Activated T-cell treated with anti-CD3 and anti-CD28 coated beads, Interleukin-2, amount 50 U/mL, for 4 hours (primary cell): Measurements from ENCODE around the gene UCKL1. TPM values are rescaled to one million over a fixed set of nuclear protein-coding genes. Genes with fewer than 3 reads are reported as not detected.
A peak's percentile ranks its signal among the peaks of the same experiment; 100 is the strongest.

Experiments used
- ATAC-seq, 2 donors: fragments of 200-7000 bp; cut with Tn5 transposase; one replicate each; pipeline ENCODE4 v1.10.0; 2021
- DNase-seq: peaks from one replicate; pipeline ENCODE4 v3.0.0-alpha.2; 2020
- H3K27me3 Mint-ChIP-seq: one replicate; pipeline ENCODE4 v1.8.0; 2021; ENCODE audit warnings: low read depth, mixed read lengths
- H3K36me3 Mint-ChIP-seq: one replicate; pipeline ENCODE4 v1.8.0; 2022; ENCODE audit warnings: mixed read lengths; ENCODE audit not compliant: insufficient read depth
- H3K4me1 Mint-ChIP-seq: one replicate; pipeline ENCODE4 v1.8.0; 2021; ENCODE audit warnings: low read depth, mixed read lengths
- H3K4me3 Mint-ChIP-seq: one replicate; pipeline ENCODE4 v1.8.0; 2021; ENCODE audit warnings: mild to moderate bottlenecking, moderate library complexity, mixed read lengths
- H3K9me3 Mint-ChIP-seq: one replicate; pipeline ENCODE4 v1.8.0; 2021; ENCODE audit warnings: mixed read lengths
- total RNA-seq, 3 donors: library from RNA; stranded (reverse); gene quantifications; one replicate each; pipeline ENCODE4 v1.2.1, GENCODE V29; 2021

Gene UCKL1
- total RNA-seq, 3 donors from 2014 or later: 48.8 to 59.4 (median 56.6) TPM

GRCh38 chr20:63893999-63894357 is 62.2 kb downstream of the UCKL1 start:
- H3K36me3 Mint-ChIP-seq: peaks cover 8% of the 10 kb centered on the region
- H3K4me3 Mint-ChIP-seq: peak overlapping the region; percentile 76
- H3K9me3 Mint-ChIP-seq: no peaks in the 10 kb centered on the region
- H3K4me1 Mint-ChIP-seq: peaks cover 36% of the 10 kb centered on the region
- ATAC-seq (no peak), DNase-seq (no peak)
- no peaks in the 10 kb centered on the region for H3K27me3 Mint-ChIP-seq

- DNase-seq: no peak
- H3K9me3 Mint-ChIP-seq: no peaks in the 10 kb centered on the region
- H3K27me3 Mint-ChIP-seq: no peaks in the 10 kb centered on the region
- peaks cover 22% of the 10 kb centered on the region for H3K4me1 Mint-ChIP-seq
- no peak overlapping the region for H3K4me3 Mint-ChIP-seq
- peaks cover 6% of the 10 kb centered on the region for H3K36me3 Mint-ChIP-seq
- ATAC-seq: no peak
These were observed 63.8 kb downstream of the UCKL1 start for GRCh38 chr20:63892402-63892801.

- Mint-ChIP-seq H3K4me3 (no peak overlapping the region), H3K9me3 (no peaks in the 10 kb centered on the region), H3K4me1 (peaks cover 14% of the 10 kb centered on the region), H3K27me3 (no peaks in the 10 kb centered on the region), H3K36me3 (peaks cover 7% of the 10 kb centered on the region)
- DNase-seq: no peak
- ATAC-seq: no peak
These were observed 64.9 kb downstream of the UCKL1 start for GRCh38 chr20:63891061-63892002.

- ATAC-seq (no peak), DNase-seq (no peak)
- Mint-ChIP-seq H3K4me3 (no peak overlapping the region), H3K36me3 (peaks cover 7% of the 10 kb centered on the region), H3K27me3 (no peaks in the 10 kb centered on the region), H3K9me3 (no peaks in the 10 kb centered on the region), H3K4me1 (peaks cover 7% of the 10 kb centered on the region)
These were observed 65.6 kb downstream of the UCKL1 start for GRCh38 chr20:63890616-63891015.

GRCh38 chr20:63890201-63890576 is 66.0 kb downstream of the UCKL1 start:
- Mint-ChIP-seq H3K4me3 (no peak overlapping the region), H3K9me3 (no peaks in the 10 kb centered on the region), H3K27me3 (no peaks in the 10 kb centered on the region)

More at GRCh38 chr20:63890201-63890576, 66.0 kb downstream of the UCKL1 start:
- ATAC-seq (no peak), DNase-seq (no peak)
- H3K36me3 Mint-ChIP-seq: peaks cover 7% of the 10 kb centered on the region
- peaks cover 7% of the 10 kb centered on the region for H3K4me1 Mint-ChIP-seq

Other genes starting within 250 kb of the UCKL1 start
- 10 to 100 TPM; 62.1 to 67.1 (median 63.5) TPM for gene ARFRP1, start 248.4 kb downstream of the UCKL1 start, total RNA-seq
- 10 to 100 TPM; 38.1 to 43.9 (median 42.0) TPM for gene ZGPAT, start 248.4 kb downstream of the UCKL1 start, total RNA-seq
- gene LIME1, start 219.8 kb downstream of the UCKL1 start, total RNA-seq: 10 to 100 TPM in 1 of 3 donors, 1 to 10 TPM in 2; 7.1 to 10.4 (median 9.3) TPM
- 10 to 100 TPM; 17.2 to 18.1 (median 17.3) TPM for gene SLC2A4RG, start 216.6 kb downstream of the UCKL1 start, total RNA-seq
- 1 to 10 TPM in 2 of 3 donors, under 1 TPM in 1; 0.89 to 3.8 (median 2.2) TPM for gene ZBTB46, start 125.2 kb downstream of the UCKL1 start, total RNA-seq
- gene ABHD16B, start 94.9 kb downstream of the UCKL1 start, total RNA-seq: not detected
- 10 to 100 TPM; 87.4 to 95.0 (median 89.3) TPM for gene TPD52L2, start 91.1 kb downstream of the UCKL1 start, total RNA-seq
- 10 to 100 TPM; 37.2 to 38.5 (median 37.8) TPM for gene DNAJC5, start 61.3 kb downstream of the UCKL1 start, total RNA-seq
- 10 to 100 TPM; 19.8 to 21.0 (median 20.2) TPM for gene ZNF512B, start 13.5 kb upstream of the UCKL1 start, total RNA-seq
- gene SAMD10, start 23.2 kb upstream of the UCKL1 start, total RNA-seq: 10 to 100 TPM; 14.6 to 17.4 (median 16.8) TPM
- gene PRPF6, start 24.7 kb upstream of the UCKL1 start, total RNA-seq: 100 to 1,000 TPM in 1 of 3 donors, 10 to 100 TPM in 2; 95.9 to 101 (median 98.7) TPM
- 1 to 10 TPM; 2.6 to 3.9 (median 3.2) TPM for gene C20orf204, start 79.8 kb upstream of the UCKL1 start, total RNA-seq
- under 1 TPM; 0.13 to 0.24 (median 0.24) TPM for gene SOX18, start 93.2 kb upstream of the UCKL1 start, total RNA-seq
- gene TCEA2, start 106.8 kb upstream of the UCKL1 start, total RNA-seq: 10 to 100 TPM; 10.5 to 17.3 (median 11.5) TPM
- gene RGS19, start 123.1 kb upstream of the UCKL1 start, total RNA-seq: 10 to 100 TPM; 41.7 to 49.0 (median 47.0) TPM
- gene OPRL1, start 123.7 kb upstream of the UCKL1 start, total RNA-seq: under 1 TPM in 2 of 3 donors, not detected in 1; 0.05 to 0.11 TPM
- gene LKAAEAR1, start 128.0 kb upstream of the UCKL1 start, total RNA-seq: under 1 TPM; 0.30 to 0.47 (median 0.38) TPM
- gene NPBWR2, start 151.1 kb upstream of the UCKL1 start, total RNA-seq: not detected
- gene MYT1, start 208.0 kb upstream of the UCKL1 start, total RNA-seq: not detected